Erythroblast (primary cell): ENCODE results near the gene BTBD16.

Experiments
- GATA1 ChIP-seq: IDR thresholded peaks from 2 replicates; pipeline ENCODE4 v1.6.1; 2011; ENCODE audit warnings: low read depth, mild to moderate bottlenecking, control low read depth, low read length, moderate library complexity
- POLR2A ChIP-seq: IDR thresholded peaks from 2 replicates; pipeline ENCODE4 v1.6.1; 2011; ENCODE audit warnings: mild to moderate bottlenecking, low read length

DNA sequence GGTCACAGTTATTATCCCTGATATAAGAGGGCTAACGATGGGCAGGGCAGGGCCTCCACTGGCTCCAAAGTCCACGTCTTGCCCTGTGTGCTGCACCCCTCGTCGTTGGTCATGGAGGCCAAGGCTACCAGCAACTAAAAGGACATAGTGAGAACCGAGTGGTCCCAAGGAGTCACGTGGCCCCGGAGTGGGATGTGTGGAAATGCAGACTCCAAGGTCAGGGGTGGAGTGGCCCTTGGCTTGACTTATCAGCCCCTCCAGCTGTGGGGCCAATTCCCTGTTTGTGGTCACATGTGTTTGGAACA is 30.7 kb downstream of the BTBD16 start:
- no peak for TF ChIP-seq POLR2A
- TF ChIP-seq GATA1 = no peak
